AG08396 (cell line): ENCODE data around the gene ROBO2.
"Not testable (repeated sequence)": the region's sequence is repeated elsewhere in the genome, so short reads cannot be mapped to it uniquely, and the experiment has no call there.

Source experiments
- DNase-seq: peaks from one replicate; pipeline ENCODE4 v3.0.0; 2012; ENCODE audit warnings: low spot score, mixed read lengths

ROBO2 gene

DNA sequence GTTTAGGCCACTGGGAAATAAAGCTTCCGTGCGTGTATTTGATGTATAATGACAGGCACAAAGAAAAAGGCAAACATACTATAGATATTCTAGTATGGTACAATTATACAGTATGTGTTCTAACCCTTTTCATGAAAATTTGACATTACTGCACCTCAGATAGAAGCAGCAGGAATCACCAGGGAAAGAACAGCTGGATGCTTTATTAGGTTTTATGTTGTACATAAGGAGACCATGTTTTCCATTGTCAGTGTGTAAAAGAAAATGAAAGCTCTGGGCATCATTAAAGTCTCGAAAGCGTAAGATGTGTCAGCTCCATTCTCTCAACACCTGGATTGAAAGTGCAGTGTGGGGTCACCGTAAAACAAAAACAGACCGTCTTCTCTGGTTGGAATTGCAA is 302.1 kb downstream of the ROBO2 start:
- no peak for DNase-seq

DNA sequence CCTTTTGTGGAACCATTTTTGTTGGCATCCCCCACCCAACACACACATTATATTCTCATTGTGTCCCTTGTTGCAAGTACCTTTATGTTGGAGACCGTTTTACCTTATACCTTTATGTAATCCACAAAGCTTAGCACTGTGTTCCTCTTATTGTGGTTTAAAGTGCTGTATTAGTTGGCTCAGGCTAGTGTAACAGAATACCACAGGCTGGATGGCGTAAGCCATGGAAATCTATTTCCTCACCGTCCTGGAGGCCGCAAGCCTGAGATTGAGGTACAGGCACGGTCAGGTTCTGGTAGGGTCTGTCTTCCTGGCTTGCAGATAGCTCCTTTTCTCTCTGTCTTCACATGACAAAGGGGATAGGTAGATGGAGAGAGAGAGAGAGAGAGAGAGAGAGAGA is 302.8 kb downstream of the ROBO2 start:
- no peak for DNase-seq

DNA sequence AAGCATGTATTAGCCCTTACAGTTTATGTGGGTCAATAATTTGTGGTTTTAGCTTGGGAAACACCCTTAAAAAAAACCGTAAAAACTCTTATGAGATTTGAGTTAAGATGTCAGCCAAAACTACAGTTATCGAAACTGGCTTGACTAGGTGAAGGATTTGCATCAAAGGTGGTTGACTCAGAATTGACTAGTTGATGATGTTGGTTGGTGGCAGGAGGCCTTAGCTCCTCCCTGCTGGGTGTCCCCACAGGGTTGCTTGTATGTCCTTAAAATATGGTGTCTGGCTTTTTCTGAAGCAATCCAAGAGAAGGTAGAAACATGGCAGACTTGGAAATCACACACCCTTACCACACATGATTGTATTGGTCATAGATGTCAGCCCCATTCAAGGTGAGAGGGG is 305.1 kb downstream of the ROBO2 start:
- DNase-seq, result no peak

DNA sequence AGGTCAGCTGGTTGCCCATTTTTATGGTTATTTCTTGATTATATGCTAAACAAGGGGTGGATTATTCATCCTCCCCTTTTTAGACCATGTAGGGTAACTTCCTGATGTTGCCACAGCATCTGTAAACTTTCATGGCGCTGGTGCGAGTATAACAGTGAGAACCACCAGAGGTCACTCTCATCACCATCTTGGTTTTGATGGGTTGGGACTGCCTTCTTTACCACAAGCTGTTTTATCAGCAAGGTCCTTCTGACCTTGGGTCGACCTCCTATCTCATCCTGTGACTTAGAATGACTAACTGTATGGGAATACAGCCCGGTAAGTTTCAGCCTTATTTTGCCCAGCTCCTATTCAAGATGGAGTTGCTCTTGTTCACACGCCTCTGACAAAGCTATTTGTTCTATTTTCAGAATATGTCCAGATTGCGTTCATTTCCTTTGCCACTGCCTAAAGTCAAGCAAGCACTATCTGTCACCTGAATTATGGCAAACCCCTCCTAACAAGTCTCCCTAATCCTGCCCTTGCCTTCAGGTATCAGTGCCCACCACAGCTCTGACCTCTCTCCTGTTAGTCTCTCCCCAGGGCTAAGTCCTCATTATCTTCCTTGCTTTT is 308.5 kb downstream of the ROBO2 start:
- DNase-seq, result no peak

DNA sequence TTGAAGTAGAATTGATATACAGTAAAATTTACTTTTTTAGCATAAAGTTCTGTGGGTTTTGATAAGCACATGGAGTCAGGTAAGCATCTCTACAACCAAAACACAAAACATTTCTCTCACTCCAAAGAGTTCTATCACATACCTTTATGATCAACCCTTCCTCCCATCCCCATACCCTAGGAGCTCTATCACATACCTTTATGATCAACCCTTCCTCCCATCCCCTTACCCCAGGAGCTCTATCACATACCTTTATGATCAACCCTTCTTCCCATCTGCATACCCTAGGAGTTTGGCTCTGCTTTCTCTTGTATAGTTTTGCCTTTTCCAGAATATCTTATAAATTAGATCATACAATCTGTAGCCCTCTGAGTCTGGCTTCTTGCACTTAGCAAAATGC is 315.1 kb downstream of the ROBO2 start:
- DNase-seq, result no peak

DNA sequence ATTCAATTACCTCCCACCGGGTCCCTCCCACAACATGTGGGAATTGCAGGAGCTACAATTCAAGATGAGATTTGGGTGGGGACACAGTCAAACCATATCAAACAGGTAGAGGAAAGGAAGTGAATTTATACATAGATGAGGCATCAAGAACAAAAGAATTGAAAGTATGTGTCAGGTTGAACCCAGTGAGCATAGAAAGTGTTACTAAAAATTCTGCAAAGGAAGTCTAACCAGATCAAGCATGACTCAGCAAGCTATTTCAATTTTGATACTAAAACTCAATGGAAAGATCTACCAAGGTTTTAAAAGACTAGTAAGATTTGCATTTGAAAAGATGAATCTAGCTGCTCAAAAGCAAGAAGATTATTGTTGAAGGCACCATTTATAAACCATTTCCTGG is 323.0 kb downstream of the ROBO2 start:
- no peak for DNase-seq

DNA sequence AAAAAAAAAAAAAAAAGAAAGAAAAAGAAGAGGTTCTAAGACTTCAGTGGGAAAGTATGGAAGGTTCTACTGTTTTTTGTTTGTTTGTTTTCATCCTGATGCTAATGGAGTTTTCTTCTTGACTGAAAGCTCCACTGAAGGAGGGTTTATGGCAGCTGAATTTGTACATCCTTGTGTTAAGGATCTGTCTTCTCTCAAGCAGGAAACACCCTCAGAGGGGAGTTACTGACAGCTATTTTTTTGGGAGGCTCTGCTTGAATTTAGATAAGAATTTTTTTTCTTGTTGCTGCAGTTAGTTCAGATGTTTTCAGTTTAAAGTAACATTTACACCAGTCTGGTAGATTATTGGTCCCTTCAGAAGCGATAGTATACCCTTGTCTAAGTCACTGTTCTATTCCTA is 325.3 kb downstream of the ROBO2 start:
- DNase-seq, result no peak

DNA sequence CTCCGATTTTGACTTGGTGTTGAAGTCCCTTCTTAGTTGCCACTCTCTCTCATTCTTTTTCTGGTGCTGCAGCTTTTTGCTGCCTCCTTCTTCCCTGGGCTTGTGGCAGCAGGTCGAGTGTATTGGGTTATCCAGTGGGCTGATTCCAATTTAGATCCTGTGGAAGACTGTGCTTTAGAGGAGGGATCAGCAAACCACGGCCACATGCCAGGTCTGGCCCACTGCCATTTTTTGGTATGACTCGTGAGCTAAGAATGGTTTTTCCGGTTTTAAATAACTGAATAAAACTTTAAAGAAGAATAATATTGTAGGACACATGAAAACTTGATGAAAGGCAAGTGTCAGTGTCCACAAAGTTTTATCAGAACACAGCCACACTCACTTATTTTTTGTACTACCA is 330.5 kb downstream of the ROBO2 start:
- DNase-seq, result peak; percentile 34

DNA sequence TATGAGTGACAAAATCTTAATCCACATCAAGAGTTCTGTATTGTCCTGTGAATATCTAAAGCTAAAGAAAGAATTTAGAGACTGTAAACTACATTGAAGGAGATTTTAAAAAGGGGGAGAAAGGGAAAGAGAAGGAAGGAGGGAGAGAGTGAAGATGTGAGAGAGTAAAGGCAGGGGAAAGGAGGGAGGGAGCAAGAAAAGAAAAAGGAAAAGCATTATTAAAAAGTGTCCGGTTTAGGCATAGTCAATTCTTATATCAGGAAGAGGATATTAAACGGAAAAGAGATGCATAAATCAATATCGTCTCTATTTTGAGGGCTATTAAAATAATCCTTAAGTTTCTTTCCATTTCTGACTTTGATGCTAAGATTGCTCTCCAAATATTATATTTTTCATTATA is 332.1 kb downstream of the ROBO2 start:
- DNase-seq, result no peak

DNA sequence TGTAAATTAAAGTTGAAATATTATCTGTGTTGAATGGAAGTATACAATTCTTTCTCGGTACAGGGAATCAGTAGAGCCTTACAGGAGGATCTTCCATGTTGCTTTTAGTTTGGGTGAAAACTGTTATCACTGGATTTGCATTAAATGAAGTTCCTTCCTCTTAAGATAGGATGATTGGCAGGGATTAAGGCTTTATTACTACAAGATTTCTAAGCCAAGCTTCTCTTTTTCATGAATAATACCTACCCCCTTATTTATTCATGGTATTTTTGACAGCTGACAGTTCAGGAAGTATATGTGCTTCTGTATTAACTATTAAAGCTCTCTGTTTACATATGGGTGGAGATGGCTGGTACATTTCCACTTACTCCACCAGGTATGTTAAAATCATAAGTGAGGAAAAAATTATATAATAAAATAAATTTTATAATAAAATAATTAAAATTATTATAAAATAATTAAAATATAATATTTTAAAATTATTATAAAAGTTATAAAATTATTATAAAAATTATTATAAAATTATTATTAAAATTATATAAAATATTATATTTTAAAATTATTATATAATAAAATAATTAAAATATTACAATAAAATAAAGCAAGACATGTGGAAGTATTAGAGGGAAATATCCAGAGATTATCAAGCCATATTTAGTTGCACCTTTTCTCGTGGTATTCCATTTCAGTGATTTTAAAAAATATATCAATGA is 332.9 kb downstream of the ROBO2 start:
- no peak for DNase-seq

DNA sequence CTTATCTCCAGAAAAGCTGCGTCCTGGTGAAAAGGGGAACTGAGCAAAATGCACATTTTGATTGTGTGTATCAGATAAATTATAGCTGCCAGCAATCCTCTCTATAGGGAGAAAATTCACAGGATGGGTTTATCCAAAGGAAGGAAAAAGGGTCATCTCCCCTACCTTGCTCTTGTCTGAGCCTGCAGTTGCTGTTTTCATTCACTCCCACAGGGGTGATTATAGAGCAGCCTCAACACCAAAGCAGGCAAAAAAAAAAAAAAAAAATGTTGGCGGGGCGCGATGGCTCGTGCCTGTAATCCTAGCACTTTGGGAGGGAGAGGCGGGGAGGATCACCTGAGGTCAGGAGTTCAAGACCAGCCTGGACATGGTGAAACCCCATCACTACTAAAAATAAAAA is 333.7 kb downstream of the ROBO2 start:
- no peak for DNase-seq

DNA sequence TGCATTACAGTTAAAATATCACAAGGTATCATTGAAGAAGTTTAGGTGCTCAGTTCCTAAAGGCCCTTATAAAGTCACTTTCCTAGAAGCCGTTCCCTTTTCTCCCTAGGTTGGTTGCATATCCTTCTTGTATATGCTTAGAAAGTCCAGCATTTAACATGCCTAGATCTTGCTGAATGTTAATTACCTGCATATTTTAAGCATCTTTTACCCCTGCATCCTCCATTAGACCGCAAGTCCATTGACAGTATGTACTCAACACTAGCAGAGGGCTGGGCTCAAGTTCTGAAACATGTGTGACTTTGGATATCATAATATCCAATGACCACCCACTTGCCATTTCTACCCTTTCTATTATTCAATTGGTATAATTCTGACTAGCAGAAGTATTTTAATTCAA is 336.6 kb downstream of the ROBO2 start:
- no peak for DNase-seq

DNA sequence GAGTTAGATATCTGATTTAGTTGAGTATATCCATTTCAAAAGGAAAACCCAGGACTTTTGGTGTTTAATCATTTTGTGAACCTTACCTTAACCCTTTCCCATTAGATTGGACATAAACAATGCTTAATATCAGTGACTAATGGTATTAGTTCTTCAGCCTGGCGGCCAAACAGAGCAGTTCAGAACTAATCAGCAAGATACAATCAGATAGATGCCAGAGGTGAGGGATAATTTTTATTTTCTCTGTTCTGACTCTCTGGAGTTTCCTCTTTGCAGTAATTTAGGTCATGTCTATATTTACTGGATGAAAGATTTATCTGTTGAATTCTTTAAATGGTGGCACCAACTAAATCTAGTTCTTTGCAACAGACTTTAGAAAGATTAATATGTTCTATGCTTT is 337.8 kb downstream of the ROBO2 start:
- no peak for DNase-seq

DNA sequence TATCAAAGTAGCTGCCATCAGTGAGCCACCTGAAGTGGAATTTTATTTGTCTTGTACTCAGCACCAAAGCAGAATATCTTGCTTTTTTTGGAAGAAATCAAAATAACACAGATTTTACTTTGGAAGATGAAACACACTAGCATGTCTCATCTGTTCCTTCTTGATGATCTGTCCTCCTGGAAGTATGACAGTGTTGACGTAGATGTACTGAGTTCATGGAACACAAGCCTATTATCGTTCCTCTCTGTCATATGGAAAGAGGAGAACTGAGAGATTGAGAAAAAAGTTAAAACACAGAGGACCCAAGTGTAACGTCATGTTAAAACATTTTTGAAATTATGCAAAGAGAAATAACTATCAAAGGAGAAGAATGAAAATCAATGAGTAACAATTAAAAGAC is 340.2 kb downstream of the ROBO2 start:
- no peak for DNase-seq

DNA sequence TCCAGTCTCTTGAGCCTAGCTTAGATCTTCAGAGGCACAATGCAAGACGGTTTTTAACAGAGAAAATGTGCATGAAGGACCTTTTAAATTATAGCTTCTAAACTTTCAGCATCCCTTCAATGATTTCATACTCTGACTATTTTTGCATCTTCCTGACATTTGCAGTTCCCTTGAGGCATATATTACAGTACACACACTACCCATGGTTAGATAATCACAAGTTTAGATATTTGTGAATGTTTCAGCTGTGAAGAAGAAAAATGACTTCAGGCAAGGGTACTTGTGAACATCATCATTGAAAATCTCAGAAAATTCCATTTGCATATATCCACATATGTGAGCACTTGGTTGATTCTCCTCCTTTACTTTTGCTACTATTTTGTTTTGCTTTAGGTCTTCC is 341.5 kb downstream of the ROBO2 start:
- no peak for DNase-seq

DNA sequence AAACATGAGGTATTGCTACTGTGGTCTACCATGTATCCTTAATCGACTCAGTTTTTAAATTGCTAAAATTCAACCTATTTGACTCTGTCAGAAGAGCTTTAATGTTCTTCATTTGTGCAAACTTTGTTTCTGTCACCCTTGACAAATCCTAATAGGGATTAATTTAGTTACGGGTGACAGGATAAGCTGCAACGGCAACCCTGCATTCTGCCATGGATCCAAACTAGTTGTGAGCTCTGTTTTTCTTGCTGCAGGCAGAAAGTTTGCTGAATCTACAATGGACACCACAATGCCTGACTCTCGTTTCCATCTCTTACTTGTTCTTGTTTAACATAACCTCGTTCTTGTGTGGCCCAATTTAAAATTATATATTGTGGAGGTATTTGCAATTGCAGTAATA is 352.3 kb downstream of the ROBO2 start:
- DNase-seq, result no peak

DNA sequence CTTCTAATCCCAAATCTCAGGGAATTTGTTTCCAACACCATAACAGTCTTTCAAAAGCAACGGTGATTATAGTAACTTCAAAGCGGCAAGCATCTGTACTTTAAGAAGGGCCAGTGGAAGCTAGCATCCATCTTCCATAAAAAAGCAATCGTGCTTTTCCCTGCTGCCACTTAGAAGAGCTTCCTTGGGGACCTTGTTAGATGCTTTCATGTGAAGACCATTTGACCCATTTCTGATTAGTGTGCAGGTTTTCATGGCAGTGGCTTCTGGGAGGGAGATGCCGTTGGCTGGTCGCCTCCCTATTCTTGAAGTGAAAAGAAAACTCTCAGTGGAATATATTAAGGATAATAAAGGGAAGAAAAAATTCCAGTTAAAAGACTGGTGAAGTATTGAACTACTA is 354.1 kb downstream of the ROBO2 start:
- DNase-seq, result no peak

DNA sequence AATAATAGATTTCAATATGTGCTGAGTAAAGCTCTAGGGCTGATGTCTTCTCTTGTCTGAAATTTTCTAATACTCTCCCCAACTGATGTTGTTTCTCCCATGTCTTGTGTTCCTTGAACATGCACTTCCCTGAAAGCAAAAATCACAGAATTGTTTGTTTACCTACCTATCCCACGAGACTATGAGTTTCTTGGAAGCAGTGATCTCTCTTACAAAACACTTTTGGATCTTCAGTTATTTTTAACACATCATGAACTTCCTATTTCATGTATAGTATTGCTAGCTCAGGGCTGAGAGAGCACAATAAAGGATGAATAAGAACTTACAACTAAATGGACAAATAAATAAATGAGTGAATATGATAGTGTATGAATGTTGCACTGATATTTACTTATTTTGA is 365.0 kb downstream of the ROBO2 start:
- no peak for DNase-seq

DNA sequence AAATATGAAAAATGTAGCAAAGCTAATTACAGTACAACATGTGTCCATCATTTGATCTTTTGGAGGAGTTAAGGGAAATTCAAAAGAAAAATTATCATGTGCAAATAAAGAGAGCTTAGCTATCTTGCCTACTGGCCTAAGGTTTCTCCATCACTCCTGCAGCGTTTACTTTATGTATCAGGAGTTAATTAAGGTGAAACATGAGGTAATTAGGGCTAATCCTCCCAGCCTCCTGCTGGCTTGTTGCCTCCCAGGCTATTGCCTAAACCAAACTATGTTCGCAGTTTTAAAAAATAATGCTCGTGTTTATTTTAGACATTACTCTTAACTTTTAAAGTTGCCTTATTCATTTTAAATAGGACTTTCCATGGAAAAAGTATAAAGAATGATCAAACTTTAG is 367.5 kb downstream of the ROBO2 start:
- no peak for DNase-seq

DNA sequence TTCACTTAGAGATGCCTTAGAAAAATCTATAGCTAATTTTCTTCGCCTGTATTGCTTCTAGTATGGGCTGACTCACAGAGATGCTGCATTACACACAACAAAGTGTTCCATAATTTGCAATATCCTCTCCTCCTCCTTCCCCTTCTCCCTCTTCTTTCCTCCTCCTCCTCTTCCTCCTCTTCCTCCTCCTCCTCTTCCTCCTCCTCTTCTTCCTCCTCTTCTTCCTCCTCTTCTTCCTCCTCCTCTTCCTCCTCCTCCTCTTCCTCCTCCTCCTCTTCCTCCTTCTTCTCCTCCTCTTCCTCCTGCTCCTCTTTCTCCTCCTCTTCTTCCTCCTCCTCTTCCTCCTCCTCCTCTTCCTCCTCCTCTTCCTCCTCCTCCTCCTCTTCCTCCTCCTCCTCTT is 370.4 kb downstream of the ROBO2 start:
- DNase-seq, result not testable (repeated sequence)

DNA sequence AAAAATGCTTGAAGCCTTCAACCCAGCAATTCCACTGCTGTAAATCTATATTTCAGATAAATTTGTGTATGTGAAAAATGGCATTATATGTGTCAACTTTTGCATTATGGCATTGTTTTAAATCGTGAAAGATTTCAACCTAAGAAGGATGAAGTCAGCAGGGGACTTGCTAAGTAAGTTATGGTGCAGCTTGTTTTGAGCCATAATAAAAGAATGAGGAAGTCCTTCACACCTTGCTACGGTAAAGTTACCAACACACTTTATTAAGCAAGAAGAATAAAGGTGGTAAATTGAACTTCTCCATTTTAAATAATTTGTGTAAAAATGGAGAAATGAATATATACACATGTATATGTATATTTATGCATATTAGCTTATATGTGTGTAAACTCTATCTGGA is 371.4 kb downstream of the ROBO2 start:
- no peak for DNase-seq

DNA sequence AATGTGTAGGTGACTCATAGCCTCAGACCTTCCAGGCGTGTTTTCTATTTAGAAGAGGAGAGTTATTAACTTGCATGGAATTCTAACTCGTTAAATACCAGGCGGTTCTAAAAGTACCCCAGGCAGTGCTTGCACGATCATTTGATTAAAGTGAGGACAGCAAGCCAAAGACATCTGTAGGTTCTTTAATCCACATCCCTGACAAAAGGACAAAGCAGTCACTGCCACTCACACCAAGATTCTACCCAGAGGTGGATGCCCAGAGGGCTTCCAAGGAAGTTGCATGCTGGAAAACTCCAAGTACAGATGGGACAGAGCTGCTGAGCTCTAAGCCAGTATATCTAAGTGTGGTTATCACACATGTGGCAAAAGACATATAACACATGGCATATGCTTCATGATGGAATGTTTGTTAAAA is 372.1 kb downstream of the ROBO2 start:
- no peak for DNase-seq

DNA sequence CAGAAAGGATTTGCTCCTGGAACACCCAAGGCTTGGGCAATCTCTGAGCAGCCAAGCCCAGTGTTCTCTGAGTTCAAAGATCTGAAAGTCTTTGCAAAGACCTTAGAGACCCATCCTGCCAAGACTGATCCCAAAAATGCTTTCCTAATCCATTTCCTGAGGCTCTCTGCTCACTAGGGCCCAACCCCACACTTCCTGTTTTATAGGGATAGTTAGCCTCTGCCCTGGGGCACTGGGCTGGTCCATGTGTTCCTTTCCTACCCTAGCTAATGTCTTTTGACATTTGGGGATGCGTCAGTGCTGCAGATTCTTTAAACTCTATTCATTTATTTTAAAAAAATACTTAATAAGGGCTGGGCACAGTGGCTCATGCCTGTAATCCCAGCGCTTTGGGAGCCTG is 372.7 kb downstream of the ROBO2 start:
- DNase-seq, result no peak

DNA sequence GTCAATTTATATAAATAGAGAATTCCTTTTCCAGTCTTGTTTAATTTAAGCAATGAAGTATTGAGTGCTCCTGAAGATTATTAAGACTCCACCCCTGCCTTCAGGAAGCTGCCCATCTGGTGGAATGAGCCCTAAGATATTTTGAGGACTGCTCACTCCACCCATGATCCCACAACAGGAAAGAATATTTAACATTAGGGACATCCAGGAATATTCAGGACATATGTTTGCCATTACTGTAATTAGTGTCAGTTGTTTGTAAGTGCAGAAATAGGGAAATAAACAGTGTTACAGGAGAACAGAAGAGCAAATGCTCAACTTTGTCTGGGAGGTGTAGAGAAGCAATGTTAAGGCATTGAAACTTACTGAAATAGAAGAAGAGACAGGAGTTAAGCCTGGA is 375.0 kb downstream of the ROBO2 start:
- no peak for DNase-seq
